ENCODE data around the gene TICAM2. TPM values are rescaled to one million over a fixed set of nuclear protein-coding genes. Genes with fewer than 3 reads are reported as not detected.

The TICAM2 gene
- total and polyA plus RNA-seq, 2 donors (not counting 1 experiment from before 2014, with no cell fraction given): 0.55 to 5.4 TPM

GRCh38 chr5:115637507-115637906 lies 35.2 kb upstream of the TICAM2 start:
- no peak overlapping the region for H2AFZ ChIP-seq (ENCODE audit: insufficient read depth, low read depth, low read length, poor library complexity, severe bottlenecking)
- TF ChIP-seq, protein P1, sequence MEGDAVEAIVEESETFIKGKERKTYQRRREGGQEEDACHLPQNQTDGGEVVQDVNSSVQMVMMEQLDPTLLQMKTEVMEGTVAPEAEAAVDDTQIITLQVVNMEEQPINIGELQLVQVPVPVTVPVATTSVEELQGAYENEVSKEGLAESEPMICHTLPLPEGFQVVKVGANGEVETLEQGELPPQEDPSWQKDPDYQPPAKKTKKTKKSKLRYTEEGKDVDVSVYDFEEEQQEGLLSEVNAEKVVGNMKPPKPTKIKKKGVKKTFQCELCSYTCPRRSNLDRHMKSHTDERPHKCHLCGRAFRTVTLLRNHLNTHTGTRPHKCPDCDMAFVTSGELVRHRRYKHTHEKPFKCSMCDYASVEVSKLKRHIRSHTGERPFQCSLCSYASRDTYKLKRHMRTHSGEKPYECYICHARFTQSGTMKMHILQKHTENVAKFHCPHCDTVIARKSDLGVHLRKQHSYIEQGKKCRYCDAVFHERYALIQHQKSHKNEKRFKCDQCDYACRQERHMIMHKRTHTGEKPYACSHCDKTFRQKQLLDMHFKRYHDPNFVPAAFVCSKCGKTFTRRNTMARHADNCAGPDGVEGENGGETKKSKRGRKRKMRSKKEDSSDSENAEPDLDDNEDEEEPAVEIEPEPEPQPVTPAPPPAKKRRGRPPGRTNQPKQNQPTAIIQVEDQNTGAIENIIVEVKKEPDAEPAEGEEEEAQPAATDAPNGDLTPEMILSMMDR (IDR thresholded peaks at IDR 0.05): no peak
- no peak for TF ChIP-seq EZH2 (IDR thresholded peaks at IDR 0.05; ENCODE audit: borderline replicate concordance, insufficient read depth, low read depth, low read length, poor library complexity, severe bottlenecking)
- no peaks in the 10 kb centered on the region for H3K36me3 ChIP-seq (replicated peaks in 1 of 2; ENCODE audit: control extremely low read depth in 1 of 2, control insufficient read depth in 1 of 2, extremely low read depth in 1 of 2, insufficient read depth in 2 of 2, low read length in 1 of 2)
- no peak overlapping the region for H3K9ac ChIP-seq (ENCODE audit: low read length)
- no peak overlapping the region for H3K27ac Mint-ChIP-seq
- ChIA-PET CTCF (no interaction called here), POLR2A (no interaction called here)
- peaks cover 0 to 11% (median 5%) of the 10 kb centered on the region in 4 experiments for H3K27me3 ChIP-seq (replicated peaks in 1 of 4; ENCODE audit: control extremely low read depth in 1 of 4, control insufficient read depth in 3 of 4, insufficient read depth in 4 of 4, low read length in 3 of 4)
- peaks cover 23% of the 10 kb centered on the region for H3K27me3 Mint-ChIP-seq
- no peak overlapping the region for H3K4me3 Mint-ChIP-seq
- no peaks in the 10 kb centered on the region for H4K20me1 ChIP-seq (ENCODE audit: control insufficient read depth, insufficient read depth, low read length, poor library complexity, severe bottlenecking)
- H3K4me1 Mint-ChIP-seq: peaks cover 7% of the 10 kb centered on the region
- H3K79me2 ChIP-seq (ENCODE audit: control insufficient read depth, insufficient read depth, low read length): no peaks in the 10 kb centered on the region
- H3K4me3 ChIP-seq (ENCODE audit: control extremely low read depth in 1 of 5, extremely low read depth in 1 of 5, insufficient read depth in 1 of 5, low read depth in 2 of 5, low read length in 4 of 5): no peak overlapping the region
- H3K4me2 ChIP-seq (replicated peaks; ENCODE audit: low read depth, low read length, poor library complexity, severe bottlenecking): no peak overlapping the region
- H3K9me3 ChIP-seq (ENCODE audit: control extremely low read depth in 1 of 3, control insufficient read depth in 2 of 3, insufficient read depth in 1 of 3, low read length in 2 of 3): no peaks in the 10 kb centered on the region
- no peak for ATAC-seq (ENCODE audit: low read depth)
- intact Hi-C loops (cut with micrococcal nuclease): no loop called here
- H3K9me3 Mint-ChIP-seq (ENCODE audit: insufficient read depth): no peaks in the 10 kb centered on the region
- no peak overlapping the region for H3K27ac ChIP-seq (ENCODE audit: low read length in 2 of 2)
- WGBS (ENCODE audit: insufficient coverage): 90% methylated on average over 2 of the region's 4 CpGs
- peaks cover 5 to 6% of the 10 kb centered on the region in 2 donors for H3K4me1 ChIP-seq (ENCODE audit: control insufficient read depth in 2 of 2, insufficient read depth in 2 of 2, low read length in 2 of 2)
- DNase-seq: no peak

DNA sequence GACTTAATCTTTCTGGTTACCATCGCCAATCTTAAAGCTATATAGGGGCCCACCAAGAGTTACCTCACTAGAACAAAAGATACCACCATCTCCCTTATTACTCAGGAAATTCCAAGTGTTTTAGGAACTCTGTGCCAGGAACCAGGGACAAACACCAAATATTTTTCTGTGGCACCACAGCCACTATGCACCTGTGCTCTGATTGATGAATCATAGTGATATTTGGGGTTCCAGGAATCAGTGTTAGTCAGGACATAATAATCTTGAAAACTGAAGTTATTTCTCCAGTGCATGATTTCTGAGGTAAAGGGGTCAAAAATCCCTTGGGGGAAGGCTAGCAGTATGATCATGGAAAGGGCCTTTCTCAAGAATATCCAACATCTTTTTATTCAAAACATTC lies 33.7 kb upstream of the TICAM2 start:
- DNase-seq (no peak), ATAC-seq (ENCODE audit: low read depth) (no peak)
- Mint-ChIP-seq H3K9me3 (ENCODE audit: insufficient read depth) (no peaks in the 10 kb centered on the region), H3K27me3 (peaks cover 19% of the 10 kb centered on the region), H3K4me1 (peaks cover 7% of the 10 kb centered on the region), H3K27ac (no peak overlapping the region), H3K4me3 (no peak overlapping the region)
- Histone ChIP-seq H3K4me2 (replicated peaks; ENCODE audit: low read depth, low read length, poor library complexity, severe bottlenecking) (no peak overlapping the region), H2AFZ (ENCODE audit: insufficient read depth, low read depth, low read length, poor library complexity, severe bottlenecking) (no peak overlapping the region), H3K9me3 (ENCODE audit: control extremely low read depth in 1 of 3, control insufficient read depth in 2 of 3, insufficient read depth in 1 of 3, low read length in 2 of 3) (no peaks in the 10 kb centered on the region), H3K4me1 (ENCODE audit: control insufficient read depth in 2 of 2, insufficient read depth in 2 of 2, low read length in 2 of 2) (peaks cover 5 to 6% of the 10 kb centered on the region in 2 donors), H3K27me3 (replicated peaks in 1 of 4; ENCODE audit: control extremely low read depth in 1 of 4, control insufficient read depth in 3 of 4, insufficient read depth in 4 of 4, low read length in 3 of 4) (peaks cover 0 to 11% (median 5%) of the 10 kb centered on the region in 4 experiments), H3K9ac (ENCODE audit: low read length) (no peak overlapping the region), H3K79me2 (ENCODE audit: control insufficient read depth, insufficient read depth, low read length) (no peaks in the 10 kb centered on the region), H4K20me1 (ENCODE audit: control insufficient read depth, insufficient read depth, low read length, poor library complexity, severe bottlenecking) (no peaks in the 10 kb centered on the region), H3K36me3 (replicated peaks in 1 of 2; ENCODE audit: control extremely low read depth in 1 of 2, control insufficient read depth in 1 of 2, extremely low read depth in 1 of 2, insufficient read depth in 2 of 2, low read length in 1 of 2) (no peaks in the 10 kb centered on the region), H3K4me3 (ENCODE audit: control extremely low read depth in 1 of 5, extremely low read depth in 1 of 5, insufficient read depth in 1 of 5, low read depth in 2 of 5, low read length in 4 of 5) (no peak overlapping the region), H3K27ac (ENCODE audit: low read length in 2 of 2) (no peak overlapping the region)
- CTCF ChIA-PET: interaction anchor here (1.1 to 3.8 kb wide), 12 partner anchors 9 to 440 kb away, joined by 3 to 21 read pairs (median 7); partner anchors contain the start of genes AP3S1, ARL14EPL, ATG12 and TMED7
- no CpG with 5 or more reads among the region's 1 CpG for WGBS (ENCODE audit: insufficient coverage)
- intact Hi-C loops (cut with micrococcal nuclease): no loop called here
- POLR2A ChIA-PET: no interaction called here
- TF ChIP-seq, protein P1 (IDR thresholded peaks at IDR 0.05): no peak
- no peak for TF ChIP-seq EZH2 (IDR thresholded peaks at IDR 0.05; ENCODE audit: borderline replicate concordance, insufficient read depth, low read depth, low read length, poor library complexity, severe bottlenecking)

Measured in B cell (primary cell).